GM10266 (cell line): ENCODE data around the gene TM4SF18.

Experiments used
- DNase-seq: peaks from one replicate; pipeline ENCODE4 v3.0.0; 2012; ENCODE audit errors: extremely low spot score
- CTCF ChIP-seq: IDR thresholded peaks from 2 replicates; pipeline ENCODE4 v1.5.1; 2012; ENCODE audit warnings: mild to moderate bottlenecking, low read depth; ENCODE audit not compliant: control insufficient read depth, insufficient read depth; ENCODE audit errors: missing control alignments

Gene TM4SF18

GRCh38 chr3:149321640-149322039, 11.8 kb downstream of the TM4SF18 start:
- no peak for TF ChIP-seq CTCF
- no peak for DNase-seq

- TF ChIP-seq CTCF = no peak
- no peak for DNase-seq
These were observed 12.3 kb downstream of the TM4SF18 start for GRCh38 chr3:149321136-149321535.

GRCh38 chr3:149319750-149320149, 13.7 kb downstream of the TM4SF18 start:
- TF ChIP-seq CTCF = no peak
- no peak for DNase-seq

- DNase-seq = no peak
- TF ChIP-seq CTCF = no peak
These were observed 16.4 kb downstream of the TM4SF18 start for GRCh38 chr3:149317072-149317471.

- DNase-seq = no peak
These were observed 17.0 kb downstream of the TM4SF18 start for GRCh38 chr3:149316437-149316836.

GRCh38 chr3:149315694-149316093, 17.7 kb downstream of the TM4SF18 start:
- no peak for TF ChIP-seq CTCF
- no peak for DNase-seq

More at GRCh38 chr3:149316437-149316836, 17.0 kb downstream of the TM4SF18 start:
- no peak for TF ChIP-seq CTCF

GRCh38 chr3:149314807-149315578, 18.4 kb downstream of the TM4SF18 start:
- DNase-seq = no peak
- TF ChIP-seq CTCF = no peak
